Stimulated activated effector memory CD8-positive, alpha-beta T cell treated with anti-CD3 and anti-CD28 coated beads, Interleukin-12 subunit alpha, Interleukin-12 subunit beta, amount 100 ng/mL, for 72 hours (primary cell): ENCODE measurements around the gene BCL6B.

ENCODE experiments used
- ATAC-seq: fragments of 150-1000 bp; cut with Tn5 transposase; 2 replicates; pipeline ENCODE4 v1.10.0; 2021
- DNase-seq, 2 donors: peaks; one replicate each; pipeline ENCODE4 v3.0.0; 2021 to 2022; ENCODE audit warnings: low spot score in 2 of 2
- H3K27ac Mint-ChIP-seq: one replicate; pipeline ENCODE4 v1.8.0; 2022; ENCODE audit warnings: mild to moderate bottlenecking, mixed read lengths
- H3K36me3 Mint-ChIP-seq: one replicate; pipeline ENCODE4 v1.8.0; 2022; ENCODE audit warnings: mild to moderate bottlenecking, mixed read lengths
- H3K4me1 Mint-ChIP-seq: one replicate; pipeline ENCODE4 v1.8.0; 2022; ENCODE audit warnings: mixed read lengths
- H3K4me3 Mint-ChIP-seq: one replicate; pipeline ENCODE4 v1.8.0; 2022; ENCODE audit warnings: mild to moderate bottlenecking, mixed read lengths
- H3K9me3 Mint-ChIP-seq: one replicate; pipeline ENCODE4 v1.8.0; 2022; ENCODE audit warnings: mixed read lengths

The BCL6B gene

GRCh38 chr17:7018331-7018964, 4.4 kb upstream of the BCL6B start:
- ATAC-seq, result no peak
- H3K27ac Mint-ChIP-seq, result peak overlapping the region; percentile 96
- H3K4me3 Mint-ChIP-seq, result peak overlapping the region; percentile 97
- peaks cover 61% of the 10 kb centered on the region for H3K36me3 Mint-ChIP-seq
- H3K4me1 Mint-ChIP-seq, result peaks cover 78% of the 10 kb centered on the region
- no peaks in the 10 kb centered on the region for H3K9me3 Mint-ChIP-seq
- no peak for DNase-seq

GRCh38 chr17:7019367-7019766, 3.5 kb upstream of the BCL6B start:
- Mint-ChIP-seq H3K4me3 (peak overlapping the region; percentile 97), H3K27ac (peak overlapping the region; percentile 96), H3K9me3 (no peaks in the 10 kb centered on the region), H3K4me1 (peaks cover 86% of the 10 kb centered on the region), H3K36me3 (peaks cover 60% of the 10 kb centered on the region)
- ATAC-seq (no peak), DNase-seq (no peak)

GRCh38 chr17:7019839-7020519, 2.9 kb upstream of the BCL6B start:
- Mint-ChIP-seq H3K9me3 (no peaks in the 10 kb centered on the region), H3K27ac (peak overlapping the region; percentile 96), H3K36me3 (peaks cover 54% of the 10 kb centered on the region), H3K4me1 (peaks cover 90% of the 10 kb centered on the region), H3K4me3 (no peak overlapping the region)
- ATAC-seq, result no peak
- DNase-seq, result no peak

GRCh38 chr17:7020894-7021664, 1.8 kb upstream of the BCL6B start:
- no peak for ATAC-seq
- H3K4me1 Mint-ChIP-seq, result peaks cover 84% of the 10 kb centered on the region
- no peak for DNase-seq
- no peaks in the 10 kb centered on the region for H3K9me3 Mint-ChIP-seq
- peaks cover 43% of the 10 kb centered on the region for H3K36me3 Mint-ChIP-seq
- peak overlapping the region; percentile 96 for H3K27ac Mint-ChIP-seq
- H3K4me3 Mint-ChIP-seq, result peak overlapping the region; percentile 77

GRCh38 chr17:7021993-7022778, 664 bp upstream of the BCL6B start:
- peak; percentile 82 for ATAC-seq
- Mint-ChIP-seq H3K36me3 (peaks cover 32% of the 10 kb centered on the region), H3K27ac (peak overlapping the region; percentile 96), H3K4me1 (peaks cover 73% of the 10 kb centered on the region), H3K9me3 (no peaks in the 10 kb centered on the region), H3K4me3 (peak overlapping the region; percentile 77)
- peak; percentile 94 to 95 for DNase-seq

- Mint-ChIP-seq H3K4me3 (peak overlapping the region; percentile 77), H3K36me3 (peaks cover 25% of the 10 kb centered on the region), H3K27ac (peak overlapping the region; percentile 96), H3K4me1 (peaks cover 58% of the 10 kb centered on the region), H3K9me3 (no peaks in the 10 kb centered on the region)
- ATAC-seq (peak; percentile 85), DNase-seq (peak; percentile 94 to 98)
These were observed 939 bp downstream of the BCL6B start for GRCh38 chr17:7023576-7024401.

- peaks cover 25% of the 10 kb centered on the region for H3K36me3 Mint-ChIP-seq
- DNase-seq (no peak), ATAC-seq (no peak)
- no peak overlapping the region for H3K27ac Mint-ChIP-seq
- no peak overlapping the region for H3K4me3 Mint-ChIP-seq
- no peaks in the 10 kb centered on the region for H3K9me3 Mint-ChIP-seq
- peaks cover 58% of the 10 kb centered on the region for H3K4me1 Mint-ChIP-seq
These were observed 1.5 kb downstream of the BCL6B start for GRCh38 chr17:7024402-7024785.

- no peak for DNase-seq
- Mint-ChIP-seq H3K27ac (no peak overlapping the region), H3K36me3 (peaks cover 25% of the 10 kb centered on the region), H3K4me1 (peaks cover 62% of the 10 kb centered on the region), H3K4me3 (no peak overlapping the region), H3K9me3 (no peaks in the 10 kb centered on the region)
- ATAC-seq, result no peak
These were observed 2.4 kb downstream of the BCL6B start for GRCh38 chr17:7025245-7025644.

GRCh38 chr17:7026471-7027115, 3.7 kb downstream of the BCL6B start:
- no peak overlapping the region for H3K4me3 Mint-ChIP-seq
- H3K27ac Mint-ChIP-seq, result peak overlapping the region; percentile 40
- peaks cover 18% of the 10 kb centered on the region for H3K36me3 Mint-ChIP-seq
- ATAC-seq (no peak), DNase-seq (no peak)
- H3K9me3 Mint-ChIP-seq, result no peaks in the 10 kb centered on the region
- H3K4me1 Mint-ChIP-seq, result peaks cover 56% of the 10 kb centered on the region

GRCh38 chr17:7027335-7027734, 4.5 kb downstream of the BCL6B start:
- Mint-ChIP-seq H3K4me3 (no peak overlapping the region), H3K36me3 (peaks cover 16% of the 10 kb centered on the region), H3K4me1 (peaks cover 55% of the 10 kb centered on the region), H3K9me3 (no peaks in the 10 kb centered on the region), H3K27ac (peak overlapping the region; percentile 86)
- no peak for ATAC-seq
- no peak for DNase-seq

GRCh38 chr17:7029096-7029495, 6.2 kb downstream of the BCL6B start:
- ATAC-seq, result no peak
- DNase-seq, result no peak
- Mint-ChIP-seq H3K36me3 (peaks cover 2% of the 10 kb centered on the region), H3K27ac (peak overlapping the region; percentile 86), H3K4me1 (peaks cover 52% of the 10 kb centered on the region), H3K4me3 (peak overlapping the region; percentile 49), H3K9me3 (no peaks in the 10 kb centered on the region)

GRCh38 chr17:7029659-7030058, 6.8 kb downstream of the BCL6B start:
- Mint-ChIP-seq H3K27ac (peak overlapping the region; percentile 86), H3K36me3 (no peaks in the 10 kb centered on the region), H3K9me3 (no peaks in the 10 kb centered on the region), H3K4me1 (peaks cover 54% of the 10 kb centered on the region), H3K4me3 (peak overlapping the region; percentile 49)
- ATAC-seq, result peak; percentile 76
- no peak for DNase-seq

GRCh38 chr17:7034955-7035590, 12.2 kb downstream of the BCL6B start:
- Mint-ChIP-seq H3K27ac (peak overlapping the region; percentile 99), H3K36me3 (peaks cover 19% of the 10 kb centered on the region), H3K4me1 (peaks cover 73% of the 10 kb centered on the region), H3K4me3 (peak overlapping the region; percentile 95), H3K9me3 (no peaks in the 10 kb centered on the region)
- ATAC-seq (peak; percentile 71), DNase-seq (no peak)
